K562 (cell line): Measurements from ENCODE around the gene RAB4B. TPM values are rescaled to one million over a fixed set of nuclear protein-coding genes. Genes with fewer than 3 reads are reported as not detected.

Experiments used
- DDX20 ChIP-seq: fragments of 450-650 bp; IDR thresholded peaks from 2 replicates; pipeline ENCODE4 v1.6.1; 2016; ENCODE audit warnings: missing genetic modification characterization, low read depth, mild to moderate bottlenecking, missing compliant biosample characterization, moderate library complexity
- ELF1 ChIP-seq: fragments of 200-800 bp; sonication (Bioruptor generic); IDR thresholded peaks from 2 replicates; pipeline ENCODE4 v1.6.1; 2016; ENCODE audit warnings: missing genetic modification characterization, missing compliant biosample characterization
- HCFC1 ChIP-seq: IDR thresholded peaks from 2 replicates; pipeline ENCODE4 v1.6.1; 2012; ENCODE audit warnings: low read depth, low read length, improper control_type of control experiment
- HMGN3 ChIP-seq: IDR thresholded peaks from 2 replicates; pipeline ENCODE4 v1.6.1; 2011; ENCODE audit warnings: borderline replicate concordance, low read depth, mild to moderate bottlenecking, mixed read lengths, low read length; ENCODE audit not compliant: insufficient read length; ENCODE audit errors: extremely low read depth
- HNRNPH1 ChIP-seq: fragments of 200-400 bp; formaldehyde crosslinking; optimal IDR thresholded peaks from 2 replicates; pipeline ENCODE3; 2017; ENCODE audit warnings: low read depth, mild to moderate bottlenecking, low read length, moderate library complexity
- KDM2B ChIP-seq: fragments of 250-450 bp; sonication (Bioruptor Pico); IDR thresholded peaks from 2 replicates; pipeline ENCODE4 v1.8.0; 2021; ENCODE audit warnings: mild to moderate bottlenecking, moderate library complexity
- MAZ ChIP-seq, 2 experiments: fragments of 450-650 bp in 1 of 2; sonication (generic) in 1 of 2; formaldehyde crosslinking; IDR thresholded peaks in 1 of 2; conservative IDR thresholded peaks in 1 of 2; 2 replicates each; pipeline versions ENCODE4 v1.4.0 to v1.5.0; 2020; ENCODE audit warnings: mild to moderate bottlenecking in 1 of 2, missing genetic modification reagents in 1 of 2
- TAF7 ChIP-seq: fragments of 450-650 bp; IDR thresholded peaks from 2 replicates; pipeline ENCODE4 v1.6.1; 2016; ENCODE audit warnings: missing genetic modification characterization, missing compliant biosample characterization
- polyA plus RNA-seq, 8 experiments: library from polyadenylated mRNA; depleted of rRNA in 4 of 8; stranded (reverse) in 5 of 8; unstranded in 3 of 8; fragments of >200 nt; fragmentation: Nextera tagmentation in 2 of 8; fragmentation: Illumina TruSeq in 1 of 8; extraction: Ambion mirVana in 2 of 8; extraction: Trizol in 1 of 8; gene quantifications; 2 replicates each; pipeline versions ENCODE4 v1.2.1 to v1.2.3, GENCODE V29; 2011 to 2014; ENCODE audit warnings: inconsistent platforms in 1 of 8, missing spikeins in 1 of 8
- total RNA-seq, 7 experiments: library from RNA; depleted of rRNA in 6 of 7; stranded (reverse); fragments of >200 nt in 6 of 7; fragmentation: Illumina TruSeq in 2 of 7; extraction: Trizol in 2 of 7; gene quantifications; 2 replicates each; pipeline versions ENCODE4 v1.2.1 to v1.2.3, GENCODE V29; 2011 to 2021; ENCODE audit warnings: low replicate concordance in 1 of 7
- TF ChIP-seq, protein P1 (sequence below), 2 experiments: fragments of 250-450 bp in 1 of 2; fragments of 450-650 bp in 1 of 2; sonication (Bioruptor Pico) in 1 of 2; IDR thresholded peaks; 2 replicates each; pipeline versions ENCODE4 v1.6.1 to v1.8.0; 2016 to 2021; ENCODE audit warnings: mild to moderate bottlenecking in 2 of 2, moderate library complexity in 2 of 2, missing compliant biosample characterization in 1 of 2, missing genetic modification characterization in 1 of 2

The RAB4B gene
- total and polyA plus RNA-seq, 9 of the 15 experiments (the other 6 are each of a cell fraction or from before 2014, with no cell fraction given), result 0.28 to 20.4 (median 9.0) TPM

DNA sequence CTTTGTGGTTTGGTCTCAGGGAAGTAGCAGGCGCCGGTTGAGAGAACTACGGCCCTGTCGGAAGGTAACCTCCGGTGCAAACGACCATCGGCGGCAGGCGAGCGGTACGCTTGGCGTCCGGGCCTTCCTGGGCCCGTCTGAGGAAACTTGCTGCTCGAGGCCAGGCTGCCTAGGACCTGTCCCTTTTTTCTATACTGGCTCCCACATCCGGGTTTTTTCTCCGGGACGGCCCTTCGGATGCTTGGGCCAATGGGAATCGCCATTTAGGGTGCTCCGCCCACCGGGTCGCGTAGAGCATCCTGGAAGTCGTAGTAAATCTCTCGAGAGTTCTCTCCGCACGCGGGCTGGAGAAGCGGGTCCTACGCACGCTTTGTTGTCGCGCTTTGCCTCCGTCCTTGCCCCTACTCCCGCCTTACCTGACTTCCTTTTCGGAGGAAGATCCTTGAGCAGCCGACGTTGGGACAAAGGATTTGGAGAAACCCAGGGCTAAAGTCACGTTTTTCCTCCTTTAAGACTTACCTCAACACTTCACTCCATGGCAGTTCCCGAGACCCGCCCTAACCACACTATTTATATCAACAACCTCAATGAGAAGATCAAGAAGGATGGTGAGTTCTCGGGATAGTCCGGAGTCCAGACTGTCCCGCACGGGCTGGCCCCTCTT lies 27.0 kb upstream of the RAB4B start, which contains the start of gene SNRPA (continued):
- TF ChIP-seq HMGN3 (peak; percentile 56), DDX20 (tag) (no peak), HNRNPH1 (no peak), KDM2B (no peak), ELF1 (tag) (peak; percentile 85), MAZ (CRISPR knock-in tag; conservative IDR thresholded peaks at IDR 0.05 in 1 of 2, IDR thresholded peaks at IDR 0.05 in 1 of 2) (peak in 1 of 2 experiments; percentile 50; a peak in 2 of 4 replicates), TAF7 (tag) (peak; percentile 54; the same call in 1 of the 2 replicates), HCFC1 (peak; percentile 86)
- TF ChIP-seq, protein P1, sequence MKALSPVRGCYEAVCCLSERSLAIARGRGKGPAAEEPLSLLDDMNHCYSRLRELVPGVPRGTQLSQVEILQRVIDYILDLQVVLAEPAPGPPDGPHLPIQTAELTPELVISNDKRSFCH (CRISPR knock-in tag; IDR thresholded peaks at IDR 0.05), result no peak
- TF ChIP-seq, protein P1 (tag; IDR thresholded peaks at IDR 0.05), result no peak
